A549 treated with CpdA at 1 μM for 4 hours (cell line): ENCODE measurements around the gene HDAC7. TPM values are rescaled to one million over a fixed set of nuclear protein-coding genes. Genes with fewer than 3 reads are reported as not detected.

Experiments used
- total RNA-seq: library from RNA; stranded (reverse); fragments of 200-300 nt; extraction: Qiagen RNA extraction; gene quantifications from 5 replicates; pipeline ENCODE4 v1.2.3, GENCODE V29; 2022; ENCODE audit warnings: low read depth

Gene HDAC7
- total RNA-seq: 37.1 to 53.2 TPM (median 44.8 TPM) in 5 replicates

DNA sequence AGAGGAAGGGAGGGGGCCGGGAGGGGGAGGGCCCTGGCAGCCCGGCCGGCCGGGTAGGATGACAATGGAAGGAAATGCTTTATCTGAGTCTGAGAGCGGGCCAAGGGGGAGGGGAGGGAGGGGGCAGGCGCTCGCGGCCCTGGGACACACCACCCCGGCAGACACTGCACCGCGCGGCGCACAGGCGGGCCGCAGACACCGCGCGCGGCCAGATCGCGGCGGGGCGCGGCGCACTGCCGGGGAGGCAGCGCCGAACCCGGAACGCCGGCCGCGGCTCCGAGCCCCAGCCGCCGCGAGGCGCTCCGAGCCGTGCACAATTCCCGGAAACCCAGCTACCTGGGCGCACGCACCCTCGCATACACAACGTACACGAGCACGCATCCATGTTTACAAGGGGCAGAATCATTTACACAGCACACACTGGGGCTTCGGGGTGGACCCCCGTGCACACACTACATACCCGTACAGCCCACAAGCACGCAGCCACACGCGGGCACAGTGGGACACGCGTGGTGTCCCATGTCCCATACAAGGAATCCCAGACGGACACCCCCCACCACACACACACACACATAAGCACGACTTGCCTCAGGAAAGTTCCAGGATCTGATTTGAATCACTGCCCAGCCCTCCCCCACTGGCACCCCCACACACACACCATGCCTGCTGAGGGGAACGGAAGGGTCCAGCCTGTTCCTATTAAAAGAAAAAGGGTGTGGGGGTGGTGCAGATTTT, at the start of gene HDAC7:
HDAC7 (minus strand) TSS at position 8 of the 735 bp plus-strand sequence. CDS start 118 bp downstream, outside the sequence.

GRCh38 chr12:47773062-47773857, 46.4 kb downstream of the HDAC7 start, which contains the start of gene SLC48A1:
Gene SLC48A1 (plus strand): TSS chr12:47773238. CDS start chr12:47773305, 67 bp downstream.

GRCh38 chr12:47758834-47759690, 60.6 kb downstream of the HDAC7 start, which contains the start of gene RAPGEF3:
Gene RAPGEF3 (minus strand): TSS chr12:47758880. CDS start chr12:47758556, 324 bp downstream.

Other genes starting within 250 kb of the HDAC7 start
- gene RPAP3, start 113.9 kb downstream of the HDAC7 start, total RNA-seq: 40.8 to 58.1 TPM (median 41.6 TPM) in 5 replicates
- not detected in 5 replicates for gene ENDOU, start 94.4 kb downstream of the HDAC7 start, total RNA-seq
- 0.57 to 0.94 TPM (median 0.72 TPM) in 5 replicates for gene RAPGEF3, start 61.0 kb downstream of the HDAC7 start, total RNA-seq
- gene SLC48A1, start 46.7 kb downstream of the HDAC7 start, total RNA-seq: 24.1 to 31.5 TPM (median 29.1 TPM) in 5 replicates
- 2.9 to 4.1 TPM (median 3.2 TPM) in 5 replicates for gene VDR, start 85.1 kb upstream of the HDAC7 start, total RNA-seq
- gene TMEM106C, start 143.7 kb upstream of the HDAC7 start, total RNA-seq: 109 to 133 TPM (median 121 TPM) in 5 replicates
- 0.02 to 0.15 TPM (median 0.08 TPM) in 3 of 5 replicates, not detected in the others for gene COL2A1, start 184.6 kb upstream of the HDAC7 start, total RNA-seq